K562 (cell line): ENCODE data around the gene AIF1. TPM values are rescaled to one million over a fixed set of nuclear protein-coding genes. Genes with fewer than 3 reads are reported as not detected.
A peak's percentile ranks its signal among the peaks of the same experiment; 100 is the strongest.

Source experiments
- ARID1B ChIP-seq: fragments of 450-650 bp; IDR thresholded peaks from 2 replicates; pipeline ENCODE4 v1.6.1; 2016; ENCODE audit warnings: antibody characterized with exemption, mild to moderate bottlenecking, inconsistent platforms
- CCAR2 ChIP-seq: fragments of 200-400 bp; formaldehyde crosslinking; IDR thresholded peaks from 2 replicates; pipeline ENCODE4 v1.6.1; 2017; ENCODE audit warnings: mild to moderate bottlenecking, low read depth, low read length
- GABPB1 ChIP-seq: sonication (generic); formaldehyde crosslinking; IDR thresholded peaks from 2 replicates; pipeline ENCODE4 v1.8.0; 2022; ENCODE audit warnings: mild to moderate bottlenecking, missing genetic modification reagents
- MAFF ChIP-seq: IDR thresholded peaks from 2 replicates; pipeline ENCODE4 v1.6.1; 2012; ENCODE audit warnings: low read length, improper control_type of control experiment
- NFIC ChIP-seq: fragments of 450-650 bp; IDR thresholded peaks from 2 replicates; pipeline ENCODE4 v1.6.1; 2017; ENCODE audit warnings: mild to moderate bottlenecking, inconsistent platforms
- NR2C2 ChIP-seq, 2 experiments: fragments of 200-800 bp in 1 of 2; sonication (Bioruptor generic) in 1 of 2; sonication (generic) in 1 of 2; formaldehyde crosslinking in 1 of 2; IDR thresholded peaks; 2 replicates each; pipeline versions ENCODE4 v1.6.1 to v1.8.0; 2016 to 2022; ENCODE audit warnings: mild to moderate bottlenecking in 1 of 2, missing compliant biosample characterization in 1 of 2, missing genetic modification characterization in 1 of 2, missing genetic modification reagents in 1 of 2
- RAD51 ChIP-seq: fragments of 450-650 bp; IDR thresholded peaks from 2 replicates; pipeline ENCODE4 v1.7.1; 2016; ENCODE audit warnings: low read depth, mild to moderate bottlenecking, borderline replicate concordance
- RBM34 ChIP-seq: fragments of 200-400 bp; formaldehyde crosslinking; IDR thresholded peaks from 2 replicates; pipeline ENCODE4 v1.6.1; 2018; ENCODE audit warnings: low read length, borderline replicate concordance; ENCODE audit not compliant: insufficient read depth
- RUNX1 ChIP-seq: sonication (generic); IDR thresholded peaks from 2 replicates; pipeline ENCODE4 v1.6.1; 2016; ENCODE audit warnings: antibody characterized with exemption, low read depth
- SNRNP70 ChIP-seq: fragments of 200-400 bp; formaldehyde crosslinking; optimal IDR thresholded peaks from 2 replicates; pipeline ENCODE3; 2017; ENCODE audit warnings: low read depth, low read length
- SP2 ChIP-seq: IDR thresholded peaks from 2 replicates; pipeline ENCODE4 v1.6.1; 2011; ENCODE audit warnings: mild to moderate bottlenecking, low read depth, low read length, moderate library complexity; ENCODE audit not compliant: poor library complexity, severe bottlenecking; ENCODE audit errors: extremely low read depth
- SREBF1 ChIP-seq: fragments of 150-350 bp; IDR thresholded peaks from 2 replicates; pipeline ENCODE4 v1.6.1; 2014; ENCODE audit warnings: antibody characterized with exemption, low read depth, low read length, borderline replicate concordance
- TAF7 ChIP-seq: fragments of 450-650 bp; IDR thresholded peaks from 2 replicates; pipeline ENCODE4 v1.6.1; 2016; ENCODE audit warnings: missing genetic modification characterization, missing compliant biosample characterization
- TBP ChIP-seq: optimal IDR thresholded peaks from 2 replicates; pipeline ENCODE3; 2011; ENCODE audit warnings: low read depth, low read length, improper control_type of control experiment
- U2AF2 ChIP-seq: fragments of 200-400 bp; formaldehyde crosslinking; optimal IDR thresholded peaks from 2 replicates; pipeline ENCODE3; 2017; ENCODE audit warnings: low read depth, mild to moderate bottlenecking, low read length
- USF2 ChIP-seq: sonication (generic); formaldehyde crosslinking; IDR thresholded peaks from 2 replicates; pipeline ENCODE4 v1.5.0; 2020; ENCODE audit warnings: missing genetic modification reagents
- ZBTB17 ChIP-seq: fragments of 450-650 bp; formaldehyde crosslinking; IDR thresholded peaks from 2 replicates; pipeline ENCODE4 v1.4.0; 2020; ENCODE audit warnings: mild to moderate bottlenecking
- ZNF75A ChIP-seq: fragments of 450-650 bp; formaldehyde crosslinking; IDR thresholded peaks from 2 replicates; pipeline ENCODE4 v1.4.0; 2020; ENCODE audit warnings: mild to moderate bottlenecking
- ZNF778 ChIP-seq: fragments of 450-650 bp; formaldehyde crosslinking; IDR thresholded peaks from 2 replicates; pipeline ENCODE4 v1.4.0; 2020; ENCODE audit warnings: mild to moderate bottlenecking, moderate library complexity
- ZSCAN32 ChIP-seq: fragments of 450-650 bp; formaldehyde crosslinking; IDR thresholded peaks from 2 replicates; pipeline ENCODE4 v1.4.0; 2020; ENCODE audit warnings: mild to moderate bottlenecking, moderate library complexity
- polyA plus RNA-seq, 8 experiments: library from polyadenylated mRNA; depleted of rRNA in 4 of 8; stranded (reverse) in 5 of 8; unstranded in 3 of 8; fragments of >200 nt; fragmentation: Nextera tagmentation in 2 of 8; fragmentation: Illumina TruSeq in 1 of 8; extraction: Ambion mirVana in 2 of 8; extraction: Trizol in 1 of 8; gene quantifications; 2 replicates each; pipeline versions ENCODE4 v1.2.1 to v1.2.3, GENCODE V29; 2011 to 2014; ENCODE audit warnings: inconsistent platforms in 1 of 8, missing spikeins in 1 of 8
- total RNA-seq, 7 experiments: library from RNA; depleted of rRNA in 6 of 7; stranded (reverse); fragments of >200 nt in 6 of 7; fragmentation: Illumina TruSeq in 2 of 7; extraction: Trizol in 2 of 7; gene quantifications; 2 replicates each; pipeline versions ENCODE4 v1.2.1 to v1.2.3, GENCODE V29; 2011 to 2021; ENCODE audit warnings: low replicate concordance in 1 of 7
- TF ChIP-seq, protein P1 (sequence below): fragments of 200-400 bp; formaldehyde crosslinking; IDR thresholded peaks from 2 replicates; pipeline ENCODE4 v1.6.1; 2017; ENCODE audit warnings: mild to moderate bottlenecking, low read depth, low read length, moderate library complexity

The AIF1 gene
- total and polyA plus RNA-seq, 9 of the 15 experiments (the other 6 are each of a cell fraction or from before 2014, with no cell fraction given), result 9.4 to 33.4 (median 19.4) TPM

GRCh38 chr6:31664790-31665500 is 49.9 kb downstream of the AIF1 start, which contains the start of gene GPANK1 (continued):
- TF ChIP-seq, protein P1, sequence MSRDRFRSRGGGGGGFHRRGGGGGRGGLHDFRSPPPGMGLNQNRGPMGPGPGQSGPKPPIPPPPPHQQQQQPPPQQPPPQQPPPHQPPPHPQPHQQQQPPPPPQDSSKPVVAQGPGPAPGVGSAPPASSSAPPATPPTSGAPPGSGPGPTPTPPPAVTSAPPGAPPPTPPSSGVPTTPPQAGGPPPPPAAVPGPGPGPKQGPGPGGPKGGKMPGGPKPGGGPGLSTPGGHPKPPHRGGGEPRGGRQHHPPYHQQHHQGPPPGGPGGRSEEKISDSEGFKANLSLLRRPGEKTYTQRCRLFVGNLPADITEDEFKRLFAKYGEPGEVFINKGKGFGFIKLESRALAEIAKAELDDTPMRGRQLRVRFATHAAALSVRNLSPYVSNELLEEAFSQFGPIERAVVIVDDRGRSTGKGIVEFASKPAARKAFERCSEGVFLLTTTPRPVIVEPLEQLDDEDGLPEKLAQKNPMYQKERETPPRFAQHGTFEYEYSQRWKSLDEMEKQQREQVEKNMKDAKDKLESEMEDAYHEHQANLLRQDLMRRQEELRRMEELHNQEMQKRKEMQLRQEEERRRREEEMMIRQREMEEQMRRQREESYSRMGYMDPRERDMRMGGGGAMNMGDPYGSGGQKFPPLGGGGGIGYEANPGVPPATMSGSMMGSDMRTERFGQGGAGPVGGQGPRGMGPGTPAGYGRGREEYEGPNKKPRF, result no peak
- no peak for TF ChIP-seq SREBF1
- TF ChIP-seq ZBTB17 (CRISPR knock-in tag), result no peak; the same call in 1 of the 2 replicates
- peak; percentile 23 for TF ChIP-seq SNRNP70
- no peak for TF ChIP-seq NFIC
- TF ChIP-seq TAF7, result peak; percentile 45; the same call in 1 of the 2 replicates
- TF ChIP-seq RAD51, result no peak; the same call in 1 of the 2 replicates
- TF ChIP-seq RBM34, result no peak
- peak; percentile 47; the same call in 1 of the 2 replicates for TF ChIP-seq GABPB1 (CRISPR knock-in tag)
- no peak; the same call in 1 of the 2 replicates for TF ChIP-seq MAFF
- no peak for TF ChIP-seq USF2 (CRISPR knock-in tag)
- peak; percentile 82 for TF ChIP-seq NR2C2 (CRISPR knock-in tag; IDR thresholded peaks at IDR 0.05)
- TF ChIP-seq NR2C2 (tag; IDR thresholded peaks at IDR 0.05), result no peak
- no peak for TF ChIP-seq SP2
- 0 out of 2 replicates have a peak, but pooled peaks have one; percentile 53 for TF ChIP-seq CCAR2
- peak; percentile 93 for TF ChIP-seq TBP
- TF ChIP-seq ARID1B, result no peak
- 0 out of 2 replicates have a peak, but pooled peaks have one; percentile 31 for TF ChIP-seq ZNF75A (CRISPR knock-in tag)
- TF ChIP-seq RUNX1, result peak; percentile 63
- no peak for TF ChIP-seq ZNF778 (CRISPR knock-in tag)
- no peak; the same call in 1 of the 2 replicates for TF ChIP-seq ZSCAN32 (CRISPR knock-in tag)
- no peak for TF ChIP-seq U2AF2
